GM23338 (cell line): ENCODE results near the gene EDA. TPM values are rescaled to one million over a fixed set of nuclear protein-coding genes. Genes with fewer than 3 reads are reported as not detected.

Experiments
- ATAC-seq: fragments of 200-7000 bp; cut with Tn5 transposase; 3 replicates; pipeline ENCODE4 v1.9.1; 2020
- DNase-seq: peaks from one replicate; pipeline ENCODE4 v3.0.0-alpha.2; 2015; ENCODE audit warnings: low spot score
- H2AFZ ChIP-seq: fragments of 200-600 bp; sonication (generic); 2 replicates; pipeline ENCODE4 v1.8.0; 2016; ENCODE audit warnings: antibody characterized with exemption, mild to moderate bottlenecking, moderate library complexity
- H3F3A ChIP-seq: fragments of 200-600 bp; sonication (generic); replicated peaks from 2 replicates; pipeline ENCODE4 v1.8.0; 2017; ENCODE audit warnings: antibody characterized with exemption, mixed run types, low read depth
- H3K27ac ChIP-seq: fragments of 200-600 bp; sonication (generic); 2 replicates; pipeline ENCODE4 v1.6.1; 2016; ENCODE audit warnings: low read depth
- H3K27me3 ChIP-seq: fragments of 200-600 bp; sonication (generic); 2 replicates; pipeline ENCODE4 v1.8.0; 2016; ENCODE audit warnings: mild to moderate bottlenecking, mixed run types, moderate library complexity; ENCODE audit not compliant: insufficient read depth
- H3K36me3 ChIP-seq: fragments of 200-600 bp; sonication (generic); 2 replicates; pipeline ENCODE4 v1.8.0; 2016; ENCODE audit warnings: mild to moderate bottlenecking; ENCODE audit not compliant: insufficient read depth
- H3K4me1 ChIP-seq: fragments of 200-600 bp; sonication (generic); 2 replicates; pipeline ENCODE4 v1.8.0; 2016; ENCODE audit warnings: mild to moderate bottlenecking, moderate library complexity; ENCODE audit not compliant: insufficient read depth
- H3K4me2 ChIP-seq: fragments of 200-600 bp; sonication (generic); 2 replicates; pipeline ENCODE4 v1.7.1; 2017; ENCODE audit warnings: mixed run types
- H3K4me3 ChIP-seq: fragments of 200-600 bp; sonication (generic); 2 replicates; pipeline ENCODE4 v1.6.1; 2016; ENCODE audit warnings: mixed run types
- H3K79me2 ChIP-seq: fragments of 200-600 bp; sonication (generic); replicated peaks from 2 replicates; pipeline ENCODE4 v1.8.0; 2017; ENCODE audit warnings: mild to moderate bottlenecking; ENCODE audit not compliant: insufficient read depth
- H3K9me2 ChIP-seq: fragments of 200-600 bp; sonication (generic); 2 replicates; pipeline ENCODE4 v1.8.0; 2017; ENCODE audit not compliant: insufficient read depth
- H4K20me1 ChIP-seq: fragments of 200-600 bp; sonication (generic); replicated peaks from 2 replicates; pipeline ENCODE4 v1.8.0; 2017; ENCODE audit warnings: mild to moderate bottlenecking; ENCODE audit not compliant: insufficient read depth
- H3K27ac Mint-ChIP-seq: 2 replicates; pipeline ENCODE4 v1.8.0; 2020; ENCODE audit warnings: inconsistent platforms, mild to moderate bottlenecking, moderate library complexity, mixed read lengths
- H3K27me3 Mint-ChIP-seq: 3 replicates; pipeline ENCODE4 v1.8.0; 2022; ENCODE audit warnings: low read depth, mild to moderate bottlenecking, moderate library complexity, mixed read lengths, inconsistent platforms; ENCODE audit not compliant: insufficient read depth, poor library complexity
- H3K36me3 Mint-ChIP-seq: 3 replicates; pipeline ENCODE4 v1.8.0; 2021; ENCODE audit warnings: low read depth, mild to moderate bottlenecking, inconsistent platforms, moderate library complexity, mixed read lengths
- H3K4me1 Mint-ChIP-seq: 3 replicates; pipeline ENCODE4 v1.8.0; 2020; ENCODE audit warnings: mild to moderate bottlenecking, inconsistent platforms, mixed read lengths
- H3K4me3 Mint-ChIP-seq: 3 replicates; pipeline ENCODE4 v1.8.0; 2021; ENCODE audit warnings: moderate library complexity, mild to moderate bottlenecking, inconsistent platforms, mixed read lengths
- H3K9me3 Mint-ChIP-seq: 3 replicates; pipeline ENCODE4 v1.8.0; 2020; ENCODE audit warnings: moderate library complexity, mild to moderate bottlenecking, inconsistent platforms, mixed read lengths
- CREB1 ChIP-seq: fragments of 250-450 bp; sonication (Bioruptor Pico); IDR thresholded peaks from 2 replicates; pipeline ENCODE4 v1.5.0; 2020; ENCODE audit warnings: low read depth, mild to moderate bottlenecking, moderate library complexity
- EZH2 ChIP-seq: fragments of 200-600 bp; sonication (generic); IDR thresholded peaks from one replicate; pipeline ENCODE4 v1.8.0; 2017; ENCODE audit warnings: antibody characterized with exemption, mild to moderate bottlenecking, low read depth; ENCODE audit not compliant: unreplicated experiment
- EZH2phosphoT487 ChIP-seq: fragments of 200-600 bp; sonication (generic); IDR thresholded peaks from one replicate; pipeline ENCODE4 v1.8.1; 2018; ENCODE audit warnings: antibody characterized with exemption; ENCODE audit not compliant: unreplicated experiment
- JUNB ChIP-seq: IDR thresholded peaks from one replicate; pipeline ENCODE4 v1.6.1; 2016; ENCODE audit warnings: antibody characterized with exemption; ENCODE audit not compliant: unreplicated experiment
- NANOG ChIP-seq: IDR thresholded peaks from 2 replicates; pipeline ENCODE4 v1.6.1; 2016; ENCODE audit warnings: antibody characterized with exemption, borderline replicate concordance
- POLR2AphosphoS5 ChIP-seq: IDR thresholded peaks from 2 replicates; pipeline ENCODE4 v1.6.1; 2016; ENCODE audit warnings: antibody characterized with exemption, low read depth
- ZNF114 ChIP-seq: fragments of 250-450 bp; sonication (Bioruptor Pico); IDR thresholded peaks from 2 replicates; pipeline ENCODE4 v1.5.0; 2020; ENCODE audit warnings: mild to moderate bottlenecking, moderate library complexity
- polyA plus RNA-seq: library from polyadenylated mRNA; unstranded; fragments of >200 nt; fragmentation: Nextera tagmentation; extraction: Ambion mirVana; gene quantifications from 2 replicates; pipeline ENCODE4 v1.2.1, GENCODE V29; 2016
- total RNA-seq: library from RNA; depleted of rRNA; stranded (reverse); fragments of >200 nt; shearing (Covaris generic); gene quantifications from 2 replicates; pipeline ENCODE4 v1.2.3, GENCODE V29; 2014
- TF ChIP-seq, protein P1 (sequence below), 2 experiments: fragments of 200-600 bp in 1 of 2; sonication (generic) in 1 of 2; conservative IDR thresholded peaks; 2 replicates each; pipeline versions ENCODE4 v1.5.1 to v1.6.1; 2016 to 2017; ENCODE audit warnings: antibody characterized with exemption in 2 of 2, low read depth in 2 of 2, mild to moderate bottlenecking in 2 of 2, moderate library complexity in 1 of 2
- TF ChIP-seq, protein P2 (sequence below): IDR thresholded peaks from 2 replicates; pipeline ENCODE4 v1.6.1; 2016; ENCODE audit warnings: antibody characterized with exemption
- TF ChIP-seq, protein P3 (sequence below): IDR thresholded peaks from one replicate; pipeline ENCODE4 v1.6.1; 2018; ENCODE audit warnings: antibody characterized with exemption; ENCODE audit not compliant: unreplicated experiment

Gene EDA
- total and polyA plus RNA-seq, 2 experiments from 2014 or later: 6.6 to 19.6 TPM

GRCh38 chrX:70030301-70030767 is 414.4 kb downstream of the EDA start:
- Mint-ChIP-seq H3K27ac (no peak overlapping the region), H3K9me3 (no peaks in the 10 kb centered on the region), H3K4me3 (no peak overlapping the region), H3K27me3 (peaks cover 2% of the 10 kb centered on the region), H3K4me1 (peaks cover 18% of the 10 kb centered on the region), H3K36me3 (no peaks in the 10 kb centered on the region)
- Histone ChIP-seq H3K9me2 (no peaks in the 10 kb centered on the region), H4K20me1 (no peaks in the 10 kb centered on the region), H3K79me2 (no peaks in the 10 kb centered on the region), H3K27me3 (no peaks in the 10 kb centered on the region), H2AFZ (no peak overlapping the region), H3K4me1 (no peaks in the 10 kb centered on the region; the same call in 1 of the 2 replicates), H3K36me3 (no peaks in the 10 kb centered on the region), H3F3A (no peaks in the 10 kb centered on the region), H3K27ac (no peak overlapping the region), H3K4me3 (no peak overlapping the region), H3K4me2 (no peak overlapping the region)
- ATAC-seq: peak; percentile 69
- DNase-seq: peak; percentile 70
- TF ChIP-seq, protein P1, sequence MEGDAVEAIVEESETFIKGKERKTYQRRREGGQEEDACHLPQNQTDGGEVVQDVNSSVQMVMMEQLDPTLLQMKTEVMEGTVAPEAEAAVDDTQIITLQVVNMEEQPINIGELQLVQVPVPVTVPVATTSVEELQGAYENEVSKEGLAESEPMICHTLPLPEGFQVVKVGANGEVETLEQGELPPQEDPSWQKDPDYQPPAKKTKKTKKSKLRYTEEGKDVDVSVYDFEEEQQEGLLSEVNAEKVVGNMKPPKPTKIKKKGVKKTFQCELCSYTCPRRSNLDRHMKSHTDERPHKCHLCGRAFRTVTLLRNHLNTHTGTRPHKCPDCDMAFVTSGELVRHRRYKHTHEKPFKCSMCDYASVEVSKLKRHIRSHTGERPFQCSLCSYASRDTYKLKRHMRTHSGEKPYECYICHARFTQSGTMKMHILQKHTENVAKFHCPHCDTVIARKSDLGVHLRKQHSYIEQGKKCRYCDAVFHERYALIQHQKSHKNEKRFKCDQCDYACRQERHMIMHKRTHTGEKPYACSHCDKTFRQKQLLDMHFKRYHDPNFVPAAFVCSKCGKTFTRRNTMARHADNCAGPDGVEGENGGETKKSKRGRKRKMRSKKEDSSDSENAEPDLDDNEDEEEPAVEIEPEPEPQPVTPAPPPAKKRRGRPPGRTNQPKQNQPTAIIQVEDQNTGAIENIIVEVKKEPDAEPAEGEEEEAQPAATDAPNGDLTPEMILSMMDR (conservative IDR thresholded peaks at IDR 0.05; ENCODE audit: low read depth in 2 of 2): peak; percentile 66 to 81
- TF ChIP-seq POLR2AphosphoS5 (no peak), NANOG (no peak)

DNA sequence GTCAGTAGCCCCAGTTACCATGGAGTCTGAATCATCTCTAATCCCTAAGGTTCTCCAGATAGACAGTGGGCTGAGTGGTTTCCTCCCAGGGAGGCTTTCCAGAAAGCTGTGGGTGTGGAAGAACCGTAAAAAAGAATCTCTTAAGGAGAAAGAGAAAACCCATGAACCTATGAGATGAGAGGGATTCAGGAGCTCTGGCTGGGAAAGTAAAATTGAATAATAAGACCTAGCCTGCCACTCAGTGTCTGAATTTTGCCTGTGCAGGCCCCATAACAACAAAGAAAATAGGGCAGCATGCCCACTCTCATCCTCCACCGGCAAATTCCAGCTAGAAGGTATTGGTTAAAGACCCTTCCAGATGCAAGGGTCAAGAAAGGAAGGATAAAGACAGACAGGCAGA is 416.9 kb downstream of the EDA start:
- Mint-ChIP-seq H3K27me3 (peaks cover 2% of the 10 kb centered on the region), H3K4me3 (no peak overlapping the region), H3K9me3 (no peaks in the 10 kb centered on the region), H3K4me1 (peaks cover 12% of the 10 kb centered on the region), H3K36me3 (no peaks in the 10 kb centered on the region), H3K27ac (no peak overlapping the region)
- Histone ChIP-seq H3K9me2 (no peaks in the 10 kb centered on the region), H2AFZ (no peak overlapping the region), H4K20me1 (no peaks in the 10 kb centered on the region), H3K27me3 (no peaks in the 10 kb centered on the region), H3K27ac (no peak overlapping the region), H3K4me2 (no peak overlapping the region), H3K79me2 (no peaks in the 10 kb centered on the region), H3K36me3 (no peaks in the 10 kb centered on the region), H3F3A (no peaks in the 10 kb centered on the region), H3K4me1 (no peaks in the 10 kb centered on the region; the same call in 1 of the 2 replicates), H3K4me3 (no peak overlapping the region)
- no peak for DNase-seq
- ATAC-seq: no peak
- no peak for TF ChIP-seq JUNB
- TF ChIP-seq, protein P2, sequence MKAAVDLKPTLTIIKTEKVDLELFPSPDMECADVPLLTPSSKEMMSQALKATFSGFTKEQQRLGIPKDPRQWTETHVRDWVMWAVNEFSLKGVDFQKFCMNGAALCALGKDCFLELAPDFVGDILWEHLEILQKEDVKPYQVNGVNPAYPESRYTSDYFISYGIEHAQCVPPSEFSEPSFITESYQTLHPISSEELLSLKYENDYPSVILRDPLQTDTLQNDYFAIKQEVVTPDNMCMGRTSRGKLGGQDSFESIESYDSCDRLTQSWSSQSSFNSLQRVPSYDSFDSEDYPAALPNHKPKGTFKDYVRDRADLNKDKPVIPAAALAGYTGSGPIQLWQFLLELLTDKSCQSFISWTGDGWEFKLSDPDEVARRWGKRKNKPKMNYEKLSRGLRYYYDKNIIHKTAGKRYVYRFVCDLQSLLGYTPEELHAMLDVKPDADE: no peak
- TF ChIP-seq, protein P3, sequence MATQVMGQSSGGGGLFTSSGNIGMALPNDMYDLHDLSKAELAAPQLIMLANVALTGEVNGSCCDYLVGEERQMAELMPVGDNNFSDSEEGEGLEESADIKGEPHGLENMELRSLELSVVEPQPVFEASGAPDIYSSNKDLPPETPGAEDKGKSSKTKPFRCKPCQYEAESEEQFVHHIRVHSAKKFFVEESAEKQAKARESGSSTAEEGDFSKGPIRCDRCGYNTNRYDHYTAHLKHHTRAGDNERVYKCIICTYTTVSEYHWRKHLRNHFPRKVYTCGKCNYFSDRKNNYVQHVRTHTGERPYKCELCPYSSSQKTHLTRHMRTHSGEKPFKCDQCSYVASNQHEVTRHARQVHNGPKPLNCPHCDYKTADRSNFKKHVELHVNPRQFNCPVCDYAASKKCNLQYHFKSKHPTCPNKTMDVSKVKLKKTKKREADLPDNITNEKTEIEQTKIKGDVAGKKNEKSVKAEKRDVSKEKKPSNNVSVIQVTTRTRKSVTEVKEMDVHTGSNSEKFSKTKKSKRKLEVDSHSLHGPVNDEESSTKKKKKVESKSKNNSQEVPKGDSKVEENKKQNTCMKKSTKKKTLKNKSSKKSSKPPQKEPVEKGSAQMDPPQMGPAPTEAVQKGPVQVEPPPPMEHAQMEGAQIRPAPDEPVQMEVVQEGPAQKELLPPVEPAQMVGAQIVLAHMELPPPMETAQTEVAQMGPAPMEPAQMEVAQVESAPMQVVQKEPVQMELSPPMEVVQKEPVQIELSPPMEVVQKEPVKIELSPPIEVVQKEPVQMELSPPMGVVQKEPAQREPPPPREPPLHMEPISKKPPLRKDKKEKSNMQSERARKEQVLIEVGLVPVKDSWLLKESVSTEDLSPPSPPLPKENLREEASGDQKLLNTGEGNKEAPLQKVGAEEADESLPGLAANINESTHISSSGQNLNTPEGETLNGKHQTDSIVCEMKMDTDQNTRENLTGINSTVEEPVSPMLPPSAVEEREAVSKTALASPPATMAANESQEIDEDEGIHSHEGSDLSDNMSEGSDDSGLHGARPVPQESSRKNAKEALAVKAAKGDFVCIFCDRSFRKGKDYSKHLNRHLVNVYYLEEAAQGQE: no peak
- no peak for TF ChIP-seq ZNF114
- TF ChIP-seq EZH2phosphoT487: no peak
- TF ChIP-seq CREB1 (CRISPR knock-in tag): no peak
- TF ChIP-seq EZH2: no peak
- TF ChIP-seq NANOG: no peak
